HG03520 (cell line): ENCODE measurements around the gene AREL1.

Experiments used
- ATAC-seq: cut with Tn5 transposase; IDR thresholded peaks from one replicate; pipeline ENCODE4 v1.9.1; 2021; ENCODE audit warnings: mild to moderate bottlenecking, moderate library complexity; ENCODE audit not compliant: unreplicated experiment

Gene AREL1

GRCh38 chr14:74697976-74698375 lies 14.9 kb downstream of the AREL1 start:
- ATAC-seq: no peak

- ATAC-seq: no peak
These were observed 15.3 kb downstream of the AREL1 start for GRCh38 chr14:74697543-74697942.

- no peak for ATAC-seq
These were observed 15.9 kb downstream of the AREL1 start for GRCh38 chr14:74697011-74697410.

- ATAC-seq: no peak
These were observed 17.5 kb downstream of the AREL1 start for GRCh38 chr14:74695406-74695805.

- ATAC-seq: no peak
These were observed 19.7 kb downstream of the AREL1 start for GRCh38 chr14:74693191-74693590.

GRCh38 chr14:74691456-74691855 lies 21.4 kb downstream of the AREL1 start:
- ATAC-seq: no peak

GRCh38 chr14:74685921-74686678 lies 26.8 kb downstream of the AREL1 start:
- no peak for ATAC-seq

DNA sequence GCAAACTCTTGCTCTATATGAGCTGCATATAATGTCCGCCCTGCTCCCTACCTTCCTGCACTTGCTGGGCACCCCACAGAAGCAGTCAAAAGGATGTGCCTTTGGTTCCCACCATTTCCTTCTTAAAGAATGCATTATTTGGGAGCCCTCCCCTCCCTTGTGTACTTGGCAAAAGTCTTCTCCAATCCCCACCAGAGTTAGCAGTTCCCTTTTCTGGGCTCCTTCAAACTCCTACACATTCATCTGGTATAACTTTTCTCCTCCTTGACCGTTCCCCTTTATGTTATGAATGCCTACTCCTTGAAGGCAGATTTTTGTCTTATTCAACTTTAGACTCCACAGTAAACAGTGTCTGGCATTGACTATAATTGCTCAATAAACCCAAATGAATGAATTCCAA lies 27.8 kb downstream of the AREL1 start:
- no peak for ATAC-seq

DNA sequence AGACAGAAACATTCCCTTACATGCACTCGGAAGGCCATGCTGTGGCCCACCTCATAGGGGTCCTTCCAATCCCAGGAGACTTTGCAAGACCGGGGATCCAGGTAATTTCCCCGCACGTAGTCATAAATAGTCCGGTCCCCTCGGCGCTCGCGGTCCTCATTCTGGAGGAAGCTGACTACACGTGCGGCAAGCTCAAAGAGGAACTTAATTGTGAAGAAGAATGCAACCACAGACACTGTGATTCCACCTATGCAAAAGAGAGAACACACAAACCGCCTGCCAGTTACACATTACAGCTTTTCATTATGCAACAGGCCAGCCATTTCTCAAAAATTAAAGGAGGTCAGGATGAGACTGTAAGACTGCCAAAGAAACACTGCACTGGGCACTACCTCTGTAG lies 28.4 kb downstream of the AREL1 start:
- no peak for ATAC-seq

DNA sequence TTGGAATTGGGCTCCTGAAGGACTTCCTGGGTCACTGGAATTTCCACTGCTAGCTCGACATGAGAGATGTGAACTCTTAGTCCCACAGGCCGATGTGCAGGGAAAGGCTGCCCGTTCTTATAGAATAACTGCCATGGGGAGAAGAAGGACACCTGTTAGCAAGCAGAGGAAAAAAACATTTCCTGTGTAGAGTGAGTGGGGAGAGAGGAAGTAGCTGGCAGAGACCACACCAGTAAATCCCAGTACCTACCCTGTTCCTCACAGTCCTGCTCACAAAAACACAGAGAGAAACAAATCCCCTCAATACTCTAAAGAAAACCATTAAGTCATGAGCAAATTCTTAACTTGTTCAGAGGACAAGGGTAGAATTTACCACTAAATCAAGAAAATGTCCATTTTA lies 29.5 kb downstream of the AREL1 start:
- no peak for ATAC-seq

DNA sequence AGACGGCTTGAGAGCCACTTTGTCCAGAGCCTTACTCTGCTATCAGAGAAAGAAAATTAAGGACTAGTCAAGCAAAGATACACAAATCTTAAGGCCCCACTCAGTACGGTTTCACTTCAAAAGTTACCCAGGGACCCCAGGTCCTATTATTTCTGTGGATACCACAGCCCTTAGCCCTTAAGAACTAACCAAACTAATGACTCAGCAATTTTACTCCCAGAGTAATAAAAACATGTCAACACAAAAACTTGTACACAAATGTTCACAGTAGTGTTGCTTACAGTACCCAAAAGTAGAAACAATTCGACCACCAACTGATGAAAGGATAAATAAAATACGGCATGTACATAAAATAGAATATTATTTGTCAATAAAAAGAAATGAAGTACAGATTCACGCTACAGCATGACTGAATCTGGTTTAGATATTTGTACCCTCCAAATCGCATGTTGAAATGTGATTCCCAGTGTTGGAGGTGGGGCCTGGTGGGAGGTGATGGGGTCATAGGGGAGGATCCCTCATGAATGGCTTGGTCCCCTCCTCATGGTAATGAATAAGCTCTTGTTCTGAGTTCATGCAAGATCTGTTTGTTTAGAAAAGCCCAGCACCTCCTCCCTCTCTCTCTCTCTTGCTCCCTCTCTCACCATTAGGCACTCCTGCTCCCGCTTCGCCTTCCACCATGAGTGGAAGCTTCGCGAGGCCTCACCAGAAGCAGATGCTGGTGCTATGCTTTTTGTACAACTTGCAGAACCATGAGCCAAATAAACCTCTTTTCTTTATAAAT lies 30.5 kb downstream of the AREL1 start:
- ATAC-seq: no peak

GRCh38 chr14:74675219-74675618 lies 37.7 kb downstream of the AREL1 start:
- no peak for ATAC-seq

DNA sequence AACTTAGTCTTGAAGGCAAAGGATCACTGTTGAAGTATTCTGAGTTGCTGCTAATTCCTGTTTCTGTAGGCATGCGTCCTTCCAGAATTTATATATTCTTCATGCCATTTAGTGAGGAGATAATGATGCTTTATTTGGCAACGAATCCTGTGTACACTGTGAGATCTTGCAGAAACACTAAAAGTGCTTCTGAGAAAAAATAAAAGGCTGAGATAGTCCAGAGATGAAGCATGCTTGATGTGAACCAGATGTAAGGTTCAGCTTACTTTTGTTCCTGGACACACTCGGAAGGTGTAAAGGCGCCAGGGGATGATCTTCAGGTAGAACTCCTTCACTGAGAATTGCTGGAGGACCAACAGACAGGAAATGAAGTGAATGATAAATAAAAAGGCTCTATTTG lies 39.1 kb downstream of the AREL1 start:
- ATAC-seq: no peak

- ATAC-seq: no peak
These were observed 41.1 kb downstream of the AREL1 start for GRCh38 chr14:74671789-74672188.

- ATAC-seq: no peak
These were observed 42.0 kb downstream of the AREL1 start for GRCh38 chr14:74670726-74671411.

- ATAC-seq: no peak
These were observed 43.0 kb downstream of the AREL1 start for GRCh38 chr14:74669846-74670245.

GRCh38 chr14:74669256-74669655 lies 43.6 kb downstream of the AREL1 start:
- no peak for ATAC-seq

- no peak for ATAC-seq
These were observed 45.1 kb downstream of the AREL1 start for GRCh38 chr14:74667758-74668157.

DNA sequence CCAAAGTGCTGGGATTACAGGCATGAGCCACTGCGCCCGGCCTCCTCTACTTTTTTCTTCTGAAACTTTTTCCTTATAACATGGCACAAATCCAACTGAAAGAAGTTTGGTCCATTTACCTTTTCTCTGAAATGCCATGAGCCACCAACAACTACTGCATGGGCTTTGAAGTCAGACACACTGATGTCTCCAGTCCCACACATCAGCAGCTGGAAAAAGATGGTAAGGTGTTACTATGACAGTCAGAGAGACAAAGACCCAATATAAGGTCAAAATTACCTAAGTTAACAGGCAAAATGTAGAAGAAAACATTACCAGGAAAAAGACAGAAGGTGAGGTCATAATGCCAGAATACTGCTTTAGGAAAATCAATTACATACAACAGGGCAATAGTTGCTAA lies 48.2 kb downstream of the AREL1 start:
- no peak for ATAC-seq

- ATAC-seq: no peak
These were observed 49.0 kb downstream of the AREL1 start for GRCh38 chr14:74663884-74664283.

- no peak for ATAC-seq
These were observed 51.0 kb downstream of the AREL1 start for GRCh38 chr14:74661726-74662450.
